ENCODE measurements around the gene HOXC10. TPM values are rescaled to one million over a fixed set of nuclear protein-coding genes. Genes with fewer than 3 reads are reported as not detected.
A peak's percentile ranks its signal among the peaks of the same experiment; 100 is the strongest.

Gene HOXC10
- total RNA-seq, 1 donor from 2014 or later: 15.7 TPM

- no peak for DNase-seq (ENCODE audit: low read depth)
- TF ChIP-seq, protein P1, sequence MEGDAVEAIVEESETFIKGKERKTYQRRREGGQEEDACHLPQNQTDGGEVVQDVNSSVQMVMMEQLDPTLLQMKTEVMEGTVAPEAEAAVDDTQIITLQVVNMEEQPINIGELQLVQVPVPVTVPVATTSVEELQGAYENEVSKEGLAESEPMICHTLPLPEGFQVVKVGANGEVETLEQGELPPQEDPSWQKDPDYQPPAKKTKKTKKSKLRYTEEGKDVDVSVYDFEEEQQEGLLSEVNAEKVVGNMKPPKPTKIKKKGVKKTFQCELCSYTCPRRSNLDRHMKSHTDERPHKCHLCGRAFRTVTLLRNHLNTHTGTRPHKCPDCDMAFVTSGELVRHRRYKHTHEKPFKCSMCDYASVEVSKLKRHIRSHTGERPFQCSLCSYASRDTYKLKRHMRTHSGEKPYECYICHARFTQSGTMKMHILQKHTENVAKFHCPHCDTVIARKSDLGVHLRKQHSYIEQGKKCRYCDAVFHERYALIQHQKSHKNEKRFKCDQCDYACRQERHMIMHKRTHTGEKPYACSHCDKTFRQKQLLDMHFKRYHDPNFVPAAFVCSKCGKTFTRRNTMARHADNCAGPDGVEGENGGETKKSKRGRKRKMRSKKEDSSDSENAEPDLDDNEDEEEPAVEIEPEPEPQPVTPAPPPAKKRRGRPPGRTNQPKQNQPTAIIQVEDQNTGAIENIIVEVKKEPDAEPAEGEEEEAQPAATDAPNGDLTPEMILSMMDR (conservative IDR thresholded peaks at IDR 0.05; ENCODE audit: low read depth, low read length): no peak
- H3K4me3 ChIP-seq (ENCODE audit: low read depth, low read length): peak overlapping the region; percentile 84
Observed at GRCh38 chr12:54002278-54002914, 17.4 kb downstream of the HOXC10 start.

GRCh38 chr12:54002915-54003389, 18.0 kb downstream of the HOXC10 start:
- H3K4me3 ChIP-seq (ENCODE audit: low read depth, low read length): peak overlapping the region; percentile 11
- TF ChIP-seq, protein P1 (conservative IDR thresholded peaks at IDR 0.05; ENCODE audit: low read depth, low read length): no peak
- no peak for DNase-seq (ENCODE audit: low read depth)

GRCh38 chr12:54003625-54004024, 18.7 kb downstream of the HOXC10 start:
- no peak for DNase-seq (ENCODE audit: low read depth)
- no peak overlapping the region for H3K4me3 ChIP-seq (ENCODE audit: low read depth, low read length)
- TF ChIP-seq, protein P1 (conservative IDR thresholded peaks at IDR 0.05; ENCODE audit: low read depth, low read length): no peak

DNA sequence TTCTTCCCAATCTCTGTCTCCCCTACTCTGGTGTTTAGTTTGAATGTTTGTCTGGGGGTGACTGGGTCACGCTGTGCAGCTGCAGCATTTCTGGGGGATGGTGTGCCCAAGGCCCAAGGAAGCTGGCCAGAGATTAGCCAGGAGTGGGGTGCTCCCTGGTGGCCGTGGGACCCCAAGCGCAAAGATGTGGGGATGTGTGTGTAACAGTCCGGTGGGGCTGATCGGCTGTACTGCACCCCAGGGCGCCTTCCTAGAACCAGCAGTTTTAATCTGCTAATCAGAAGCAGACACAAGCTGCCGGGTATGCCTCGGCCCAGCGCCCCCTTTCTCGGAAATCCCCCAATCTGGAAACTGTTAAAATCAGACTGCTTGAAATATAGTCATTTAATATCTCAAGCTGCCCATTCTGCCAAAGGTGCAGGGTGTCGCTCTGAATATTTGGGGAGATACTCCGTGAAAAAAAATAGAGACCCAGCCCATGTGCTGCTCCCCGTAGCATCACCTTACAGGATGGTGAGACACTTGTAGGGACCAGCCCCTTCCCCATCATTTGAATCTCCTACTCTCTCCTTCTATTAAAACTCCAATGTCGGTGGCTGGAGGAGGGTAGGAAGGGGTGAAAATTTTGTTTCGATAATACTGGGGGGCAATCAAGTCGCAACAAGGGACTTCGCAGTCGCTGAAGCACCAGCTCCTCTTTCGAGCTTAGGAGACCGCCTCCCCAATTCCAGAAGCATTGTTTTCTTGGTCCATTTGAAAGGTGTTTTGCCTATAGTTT, 19.3 kb downstream of the HOXC10 start:
- TF ChIP-seq, protein P1 (conservative IDR thresholded peaks at IDR 0.05; ENCODE audit: low read depth, low read length): no peak
- DNase-seq (ENCODE audit: low read depth): no peak
- peak overlapping the region; percentile 53 for H3K4me3 ChIP-seq (ENCODE audit: low read depth, low read length)

GRCh38 chr12:54004841-54005530, 20.0 kb downstream of the HOXC10 start:
- no peak for DNase-seq (ENCODE audit: low read depth)
- TF ChIP-seq, protein P1 (conservative IDR thresholded peaks at IDR 0.05; ENCODE audit: low read depth, low read length): no peak
- H3K4me3 ChIP-seq (ENCODE audit: low read depth, low read length): peak overlapping the region; percentile 53

DNA sequence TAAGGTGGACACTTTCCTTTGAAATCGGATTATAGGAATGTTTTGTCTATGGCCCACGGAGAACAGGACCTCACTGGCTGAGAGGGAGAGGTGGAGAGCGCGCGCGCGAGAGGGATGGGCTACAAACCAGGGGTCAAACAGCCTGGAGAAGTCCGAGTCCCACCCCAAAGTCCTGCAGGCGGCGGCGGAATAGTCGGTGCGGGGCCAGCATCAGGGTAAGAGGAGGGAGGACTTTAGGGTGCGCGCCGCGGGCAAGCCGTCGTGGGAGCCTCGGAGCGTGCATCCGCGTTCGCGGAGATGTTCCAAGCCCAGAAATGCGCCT, 20.5 kb downstream of the HOXC10 start:
- DNase-seq (ENCODE audit: low read depth): no peak
- H3K4me3 ChIP-seq (ENCODE audit: low read depth, low read length): peak overlapping the region; percentile 53
- TF ChIP-seq, protein P1 (conservative IDR thresholded peaks at IDR 0.05; ENCODE audit: low read depth, low read length): no peak

Measured in epithelial cell of proximal tubule (primary cell).